ENCODE results near the gene SRRM5. TPM values are rescaled to one million over a fixed set of nuclear protein-coding genes. Genes with fewer than 3 reads are reported as not detected.

The SRRM5 gene
- total and polyA plus RNA-seq, 2 of the 4 experiments (the other 2 are of a cell fraction): 0.10 TPM; not detected in 1

DNA sequence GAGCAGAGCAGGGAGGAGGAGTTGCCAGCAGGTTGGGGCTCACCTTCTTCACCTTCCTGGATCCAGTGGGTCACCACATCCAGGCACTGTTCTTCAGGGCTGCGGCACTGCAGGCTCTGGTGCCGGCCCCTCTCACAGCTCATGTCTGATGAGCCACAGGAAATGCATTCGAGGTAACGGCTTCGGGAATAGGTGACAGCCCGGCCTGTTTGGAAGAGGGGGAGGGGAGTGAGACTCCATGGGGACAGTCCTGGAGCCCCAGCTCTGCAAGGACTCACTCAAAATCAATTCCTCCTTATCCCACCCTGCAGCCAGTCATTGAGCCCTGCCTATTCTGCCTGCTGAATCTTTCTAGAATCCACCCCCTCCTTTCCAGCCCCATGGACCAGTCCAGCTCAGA, 44.5 kb downstream of the SRRM5 start:
- H4K8ac ChIP-seq (ENCODE audit: low read depth in 2 of 2, low read length in 2 of 2): no peak overlapping the region
- H3K23ac ChIP-seq (ENCODE audit: low read depth, low read length): no peak overlapping the region
- in situ Hi-C loops (cut with MboI; ENCODE audit: low sequenced_read_pairs): no loop called here
- no peak overlapping the region for H3K9ac ChIP-seq (ENCODE audit: low read depth, low read length)
- H4K5ac ChIP-seq (ENCODE audit: low read depth, low read length): no peak overlapping the region
- DNase-seq (no peak), ATAC-seq (ENCODE audit: low read depth) (no peak)
- H4K20me1 ChIP-seq (ENCODE audit: insufficient read depth, low read length): peaks cover 21% of the 10 kb centered on the region
- no peak overlapping the region for H3K4me3 ChIP-seq (ENCODE audit: insufficient read depth, low read depth, low read length)
- no peaks in the 10 kb centered on the region for H3K4me1 ChIP-seq (ENCODE audit: control insufficient read depth, insufficient read depth, low read length)
- no peak overlapping the region for H2AFZ ChIP-seq (replicated peaks; ENCODE audit: low read length, poor library complexity)
- no peak overlapping the region for H3K14ac ChIP-seq (replicated peaks; ENCODE audit: low read depth, low read length)
- H3K56ac ChIP-seq (ENCODE audit: extremely low read depth, insufficient read depth, low read length): no peak overlapping the region
- H3K36me3 ChIP-seq (ENCODE audit: control insufficient read depth, insufficient read depth, low read length): peaks cover 65% of the 10 kb centered on the region
- no CpG with 5 or more reads among the region's 6 CpGs for WGBS, 2 experiments (ENCODE audit: extremely low coverage in 2 of 2, insufficient read length in 1 of 2)
- no peak overlapping the region for H2BK15ac ChIP-seq (ENCODE audit: low read depth, low read length)
- dilution Hi-C loops (cut with HindIII; ENCODE audit: low sequenced_read_pairs, unreplicated experiment): no loop called here
- no TSS peak for BruUV-seq (replicated peaks)
- H3K4ac ChIP-seq (ENCODE audit: low read depth, low read length): no peak overlapping the region
- POLR2A ChIA-PET (ENCODE audit: unreplicated experiment): no interaction called here
- CTCF ChIA-PET: no interaction called here
- H3K27me3 ChIP-seq (ENCODE audit: control insufficient read depth, insufficient read depth, low read length): no peaks in the 10 kb centered on the region
- TF ChIP-seq SMC3 (IDR thresholded peaks at IDR 0.05; ENCODE audit: low read depth, low read length): no peak
- TF ChIP-seq RCOR1 (IDR thresholded peaks at IDR 0.05; ENCODE audit: insufficient replicate concordance, low read length): no peak
- TF ChIP-seq, protein P1, sequence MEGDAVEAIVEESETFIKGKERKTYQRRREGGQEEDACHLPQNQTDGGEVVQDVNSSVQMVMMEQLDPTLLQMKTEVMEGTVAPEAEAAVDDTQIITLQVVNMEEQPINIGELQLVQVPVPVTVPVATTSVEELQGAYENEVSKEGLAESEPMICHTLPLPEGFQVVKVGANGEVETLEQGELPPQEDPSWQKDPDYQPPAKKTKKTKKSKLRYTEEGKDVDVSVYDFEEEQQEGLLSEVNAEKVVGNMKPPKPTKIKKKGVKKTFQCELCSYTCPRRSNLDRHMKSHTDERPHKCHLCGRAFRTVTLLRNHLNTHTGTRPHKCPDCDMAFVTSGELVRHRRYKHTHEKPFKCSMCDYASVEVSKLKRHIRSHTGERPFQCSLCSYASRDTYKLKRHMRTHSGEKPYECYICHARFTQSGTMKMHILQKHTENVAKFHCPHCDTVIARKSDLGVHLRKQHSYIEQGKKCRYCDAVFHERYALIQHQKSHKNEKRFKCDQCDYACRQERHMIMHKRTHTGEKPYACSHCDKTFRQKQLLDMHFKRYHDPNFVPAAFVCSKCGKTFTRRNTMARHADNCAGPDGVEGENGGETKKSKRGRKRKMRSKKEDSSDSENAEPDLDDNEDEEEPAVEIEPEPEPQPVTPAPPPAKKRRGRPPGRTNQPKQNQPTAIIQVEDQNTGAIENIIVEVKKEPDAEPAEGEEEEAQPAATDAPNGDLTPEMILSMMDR (conservative IDR thresholded peaks at IDR 0.05; ENCODE audit: low read depth, low read length): no peak
- TF ChIP-seq CHD1 (IDR thresholded peaks at IDR 0.05; ENCODE audit: low read depth, low read length): no peak
- TF ChIP-seq RFX5 (IDR thresholded peaks at IDR 0.05; ENCODE audit: low read depth, low read length): no peak
- TF ChIP-seq BHLHE40 (IDR thresholded peaks at IDR 0.05; ENCODE audit: low read depth, low read length): no peak
- TF ChIP-seq POLR2A (IDR thresholded peaks at IDR 0.05; ENCODE audit: low read depth, low read length): no peak
- H3K9me1 ChIP-seq (ENCODE audit: insufficient read depth, low read length): peaks cover 7% of the 10 kb centered on the region; the same call in 1 of the 2 replicates
- H4K91ac ChIP-seq (ENCODE audit: insufficient read depth, low read depth, low read length): no peak overlapping the region
- H2AK5ac ChIP-seq (ENCODE audit: low read depth, low read length): no peak overlapping the region
- no peak overlapping the region for H3K27ac ChIP-seq (ENCODE audit: insufficient read depth, low read length)
- no peak overlapping the region for H2AK9ac ChIP-seq (replicated peaks; ENCODE audit: low read depth, low read length, poor library complexity)
- no peak overlapping the region for H2BK5ac ChIP-seq (ENCODE audit: low read depth, low read length, poor library complexity, severe bottlenecking)
- no peak overlapping the region for H3K4me2 ChIP-seq (ENCODE audit: low read depth, low read length)
- no peak overlapping the region for H2BK20ac ChIP-seq (ENCODE audit: low read depth, low read length)
- intact Hi-C loops (cut with micrococcal nuclease): no loop called here
- H3K18ac ChIP-seq (ENCODE audit: low read depth, low read length): no peak overlapping the region
- H3K9me3 ChIP-seq (ENCODE audit: control insufficient read depth, insufficient read depth, low read length): peaks cover 3% of the 10 kb centered on the region; the same call in 1 of the 2 replicates
- H3K79me1 ChIP-seq (ENCODE audit: low read depth in 1 of 2, low read length in 2 of 2): peaks cover 34 to 65% of the 10 kb centered on the region in 2 experiments
- no peak overlapping the region for H2BK120ac ChIP-seq (ENCODE audit: low read depth, low read length)
